Cardiac ventricle fibroblast (primary cell): Measurements from ENCODE around the gene MUCL1. TPM values are rescaled to one million over a fixed set of nuclear protein-coding genes. Genes with fewer than 3 reads are reported as not detected.

Experiments used
- total RNA-seq: library from RNA; depleted of rRNA; stranded (reverse); fragments of >200 nt; gene quantifications from 2 replicates; pipeline ENCODE4 v1.2.3, GENCODE V29; 2015

MUCL1 gene
- not detected in 2 replicates for total RNA-seq

GRCh38 chr12:54853933-54854538 is at the start of gene MUCL1:
Gene MUCL1 (plus strand): TSS chr12:54854516. CDS start chr12:54854583, 67 bp downstream.

Other genes starting within 250 kb of the MUCL1 start
- not detected in 2 replicates for gene LACRT, start 219.6 kb upstream of the MUCL1 start, total RNA-seq
- gene DCD, start 206.2 kb upstream of the MUCL1 start, total RNA-seq = not detected in 2 replicates
- not detected in 2 replicates for gene TESPA1, start 130.2 kb downstream of the MUCL1 start, total RNA-seq
- gene NEUROD4, start 165.5 kb downstream of the MUCL1 start, total RNA-seq = not detected in 2 replicates